Measurements from ENCODE around the gene MEGF11.
"Not testable (repeated sequence)": the region's sequence is repeated elsewhere in the genome, so short reads cannot be mapped to it uniquely, and the experiment has no call there.

The MEGF11 gene

DNA sequence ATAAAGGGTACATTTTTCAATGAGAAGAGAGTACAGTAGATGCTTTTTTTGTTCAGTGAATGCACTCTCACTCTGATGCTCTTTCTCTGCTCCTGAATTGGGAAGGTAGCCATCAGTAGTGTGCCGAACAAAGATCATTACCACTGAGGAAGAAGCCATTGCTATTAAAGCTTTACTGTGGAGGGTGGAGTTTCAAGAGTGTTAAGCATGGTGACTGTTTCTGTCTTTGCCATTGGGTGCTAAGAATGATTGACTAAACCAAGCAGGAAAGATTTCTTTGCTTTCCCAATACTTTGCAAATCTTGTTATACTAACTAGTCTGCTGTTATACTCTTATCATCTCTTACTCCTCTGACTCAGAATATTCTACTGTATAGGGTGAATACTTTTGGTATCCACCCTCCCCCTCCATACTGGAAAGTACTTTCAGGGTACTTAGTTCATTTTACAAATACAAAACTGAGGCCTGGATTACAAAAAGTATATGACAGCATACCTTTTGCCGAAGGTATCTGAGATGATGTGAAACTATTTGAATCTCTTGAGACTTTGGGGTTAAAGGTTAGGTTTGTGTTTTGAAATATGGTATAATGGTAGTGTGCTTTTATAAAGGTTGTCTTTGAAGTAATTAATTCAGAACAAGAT is 382.5 kb downstream of the MEGF11 start:
- H3K4me3 ChIP-seq (ENCODE audit: low read depth, low read length) = peak overlapping the region; percentile 97
- DNase-seq (ENCODE audit: low read depth) = no peak

DNA sequence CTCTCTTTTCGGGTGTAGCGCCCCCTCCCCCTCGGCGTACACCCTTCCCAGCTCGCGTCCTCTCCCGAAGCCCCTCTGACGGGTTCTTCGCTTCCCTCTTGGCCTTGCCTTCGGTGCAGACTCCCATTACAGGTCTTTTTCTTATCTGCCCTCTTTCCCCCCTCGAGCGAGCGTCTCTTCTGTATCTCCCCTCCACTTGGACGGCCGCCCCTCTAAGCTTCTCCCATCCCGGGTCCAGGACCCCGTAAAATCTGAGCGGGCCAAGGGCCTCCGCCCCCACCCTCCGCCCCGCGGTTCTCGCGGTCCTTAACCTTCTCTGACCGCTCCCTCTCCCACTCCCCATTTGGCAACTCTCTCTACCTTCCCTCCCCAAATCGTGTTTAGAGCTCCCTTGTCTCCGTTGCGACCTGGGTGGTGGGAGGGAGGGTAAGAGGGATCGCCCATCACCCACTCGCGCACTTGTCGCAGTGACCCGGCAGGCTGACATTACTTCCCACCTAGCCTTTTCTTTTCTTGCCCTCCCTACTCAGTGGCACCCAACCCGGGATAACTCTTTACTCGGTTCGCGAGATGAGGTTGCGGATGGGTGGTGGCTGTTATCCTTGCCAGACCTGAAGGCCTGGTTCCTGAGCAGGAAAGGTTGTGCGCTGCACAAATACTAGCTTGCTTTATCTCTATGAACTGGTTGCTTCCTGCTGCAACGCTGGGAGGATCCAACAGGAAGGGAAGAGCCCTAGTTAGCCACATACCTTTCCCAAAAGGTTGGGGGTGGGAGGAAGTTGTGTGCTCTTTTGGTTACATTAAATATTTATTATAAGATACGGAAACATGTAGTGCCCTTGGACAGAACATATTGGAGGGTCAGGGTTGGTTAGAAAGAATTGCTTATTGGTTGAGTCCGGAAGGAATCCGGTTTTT is 383.3 kb downstream of the MEGF11 start:
- DNase-seq (ENCODE audit: low read depth) = no peak
- peak overlapping the region; percentile 97 for H3K4me3 ChIP-seq (ENCODE audit: low read depth, low read length)

DNA sequence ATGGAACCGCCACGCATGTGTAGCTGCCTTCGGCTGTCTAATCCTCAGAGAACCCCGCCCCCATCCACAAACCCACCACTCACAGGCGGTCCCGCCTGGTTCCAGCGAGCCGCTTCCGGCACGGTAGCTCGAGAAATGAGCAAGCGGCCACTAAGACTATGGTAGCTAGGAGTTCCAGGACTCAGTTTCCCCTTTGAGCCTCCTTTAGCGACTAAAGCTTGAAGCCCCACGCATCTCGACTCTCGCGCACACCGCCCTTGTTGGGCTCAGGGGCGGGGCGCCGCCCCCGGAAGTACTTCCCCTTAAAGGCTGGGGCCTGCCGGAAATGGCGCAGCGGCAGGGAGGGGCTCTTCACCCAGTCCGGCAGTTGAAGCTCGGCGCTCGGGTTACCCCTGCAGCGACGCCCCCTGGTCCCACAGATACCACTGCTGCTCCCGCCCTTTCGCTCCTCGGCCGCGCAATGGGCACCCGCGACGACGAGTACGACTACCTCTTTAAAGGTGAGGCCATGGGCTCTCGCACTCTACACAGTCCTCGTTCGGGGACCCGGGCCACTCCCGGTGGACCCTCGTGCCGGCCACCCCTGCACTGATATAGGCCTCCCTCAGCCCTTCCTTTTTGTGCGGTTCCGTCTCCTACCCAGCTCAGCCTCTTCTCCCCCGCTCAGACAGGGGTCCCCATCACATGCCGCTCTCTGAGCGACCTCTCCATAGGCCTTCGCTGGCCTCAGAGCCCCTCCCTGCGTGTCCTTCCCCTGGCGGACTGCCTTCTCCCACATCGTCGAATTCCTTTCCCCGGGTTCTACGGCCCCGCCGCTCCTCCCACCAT is 384.2 kb downstream of the MEGF11 start, which contains the start of gene RAB11A:
Gene RAB11A, plus strand, starts transcription at position 366 of the 828 bp plus-strand sequence. Its CDS starts 95 bp downstream, at position 461.
- H3K4me3 ChIP-seq (ENCODE audit: low read depth, low read length) = peak within 1 kb of the TSS; percentile 97
- peak; percentile 88 for DNase-seq (ENCODE audit: low read depth)

GRCh38 chr15:65868546-65869125 is 384.9 kb downstream of the MEGF11 start:
- H3K4me3 ChIP-seq (ENCODE audit: low read depth, low read length) = peak overlapping the region; percentile 97
- no peak for DNase-seq (ENCODE audit: low read depth)

DNA sequence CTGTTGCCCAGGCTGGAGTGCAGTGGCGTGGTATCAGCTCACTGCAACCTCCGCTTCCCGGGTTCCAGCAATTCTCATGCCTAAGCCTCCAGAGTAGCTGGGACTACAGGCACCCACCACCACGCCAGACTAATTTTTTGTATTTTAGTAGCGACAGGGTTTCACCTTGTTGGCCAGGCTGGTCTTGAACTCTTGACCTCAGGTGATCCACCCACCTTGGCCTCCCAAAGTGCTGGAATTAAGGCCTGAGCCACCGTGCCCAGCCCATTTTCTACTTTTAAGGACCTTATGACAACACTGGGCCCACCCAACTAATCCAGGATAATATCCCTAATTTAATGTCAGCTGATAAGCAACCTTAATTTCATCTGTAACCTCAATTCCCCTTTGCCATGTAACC is 385.6 kb downstream of the MEGF11 start:
- H3K4me3 ChIP-seq (ENCODE audit: low read depth, low read length); DNase-seq (ENCODE audit: low read depth): not testable (repeated sequence)

GRCh38 chr15:65867244-65867643 is 386.3 kb downstream of the MEGF11 start:
- no peak overlapping the region for H3K4me3 ChIP-seq (ENCODE audit: low read depth, low read length)
- no peak for DNase-seq (ENCODE audit: low read depth)

DNA sequence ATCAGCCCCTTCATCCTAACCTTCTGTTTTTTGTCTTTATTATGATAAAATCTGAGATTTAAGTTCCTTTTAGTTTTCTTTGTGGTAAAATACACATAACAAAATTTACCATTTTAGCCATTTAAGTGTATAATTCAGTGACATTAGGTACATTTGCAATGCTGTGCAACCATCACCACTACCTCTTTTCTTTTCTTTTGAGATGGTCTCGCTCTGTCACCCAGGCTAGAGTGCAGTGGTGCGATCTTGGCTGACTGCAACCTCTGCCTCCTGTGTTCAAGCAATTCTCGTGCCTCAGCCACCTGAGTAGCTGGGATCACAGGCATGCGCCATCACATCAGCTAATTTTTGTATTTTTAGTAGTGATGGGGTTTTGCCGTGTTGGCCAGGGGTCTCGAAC is 390.4 kb downstream of the MEGF11 start:
- no peak for DNase-seq (ENCODE audit: low read depth)
- no peak overlapping the region for H3K4me3 ChIP-seq (ENCODE audit: low read depth, low read length)

DNA sequence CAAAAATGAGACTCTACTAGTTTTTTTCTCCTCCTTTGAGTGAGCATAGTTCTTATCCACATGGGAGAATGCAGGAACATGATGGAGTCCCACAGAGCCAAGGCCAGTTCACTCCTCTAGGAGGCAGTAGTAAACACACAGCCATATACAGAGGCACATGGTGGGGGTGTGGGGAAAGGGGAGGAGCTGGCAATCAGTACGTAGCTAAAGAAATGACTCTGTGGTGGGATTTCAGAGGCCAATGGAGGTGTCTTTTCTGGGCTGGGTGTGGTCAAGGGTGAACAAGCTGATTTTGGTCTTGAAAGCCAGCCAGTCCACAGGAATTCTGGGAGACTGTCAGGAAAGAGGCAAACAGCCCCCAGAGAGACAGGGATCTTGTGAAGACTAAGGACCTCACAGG is 390.9 kb downstream of the MEGF11 start:
- DNase-seq (ENCODE audit: low read depth) = no peak
- H3K4me3 ChIP-seq (ENCODE audit: low read depth, low read length) = no peak overlapping the region

GRCh38 chr15:65857718-65858402 is 395.7 kb downstream of the MEGF11 start:
- no peak for DNase-seq (ENCODE audit: low read depth)
- H3K4me3 ChIP-seq (ENCODE audit: low read depth, low read length) = no peak overlapping the region

- H3K4me3 ChIP-seq (ENCODE audit: low read depth, low read length) = no peak overlapping the region
- no peak for DNase-seq (ENCODE audit: low read depth)
Measured at GRCh38 chr15:65856821-65857455, 396.6 kb downstream of the MEGF11 start.

GRCh38 chr15:65851981-65852380 is 401.6 kb downstream of the MEGF11 start:
- no peak overlapping the region for H3K4me3 ChIP-seq (ENCODE audit: low read depth, low read length)
- no peak for DNase-seq (ENCODE audit: low read depth)

DNA sequence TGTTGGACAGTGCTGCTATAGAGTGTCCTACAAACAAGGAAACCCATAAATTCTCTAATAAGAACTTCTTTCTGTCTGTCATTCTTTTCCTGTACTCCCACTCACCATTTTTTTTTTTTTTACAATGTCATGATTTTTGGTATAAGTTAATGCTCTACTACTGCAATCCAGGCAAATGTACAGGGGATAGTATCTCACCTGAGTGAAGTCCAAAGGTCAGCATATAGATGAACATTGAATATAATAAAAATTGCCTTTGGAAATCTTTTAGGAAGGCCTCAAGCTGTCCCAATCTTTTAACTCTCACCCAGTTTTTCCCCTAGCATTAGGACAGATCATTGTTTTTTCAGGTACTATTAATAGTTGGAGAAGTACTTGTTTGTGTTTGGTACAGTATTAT is 405.6 kb downstream of the MEGF11 start:
- no peak for DNase-seq (ENCODE audit: low read depth)
- H3K4me3 ChIP-seq (ENCODE audit: low read depth, low read length) = no peak overlapping the region

GRCh38 chr15:65845826-65846519 is 407.6 kb downstream of the MEGF11 start:
- DNase-seq (ENCODE audit: low read depth) = no peak
- H3K4me3 ChIP-seq (ENCODE audit: low read depth, low read length) = no peak overlapping the region
